WI38 (cell line): ENCODE measurements around the gene DCAF15.

Experiments used
- H3K4me3 ChIP-seq: 2 replicates; pipeline ENCODE4 v1.5.1; 2011; ENCODE audit warnings: low read depth, mild to moderate bottlenecking, control low read depth, low read length
- TF ChIP-seq, protein P1 (sequence below): IDR thresholded peaks from 2 replicates; pipeline ENCODE4 v1.5.1; 2012; ENCODE audit warnings: low read depth, mild to moderate bottlenecking, control low read depth, low read length

DCAF15 gene

DNA sequence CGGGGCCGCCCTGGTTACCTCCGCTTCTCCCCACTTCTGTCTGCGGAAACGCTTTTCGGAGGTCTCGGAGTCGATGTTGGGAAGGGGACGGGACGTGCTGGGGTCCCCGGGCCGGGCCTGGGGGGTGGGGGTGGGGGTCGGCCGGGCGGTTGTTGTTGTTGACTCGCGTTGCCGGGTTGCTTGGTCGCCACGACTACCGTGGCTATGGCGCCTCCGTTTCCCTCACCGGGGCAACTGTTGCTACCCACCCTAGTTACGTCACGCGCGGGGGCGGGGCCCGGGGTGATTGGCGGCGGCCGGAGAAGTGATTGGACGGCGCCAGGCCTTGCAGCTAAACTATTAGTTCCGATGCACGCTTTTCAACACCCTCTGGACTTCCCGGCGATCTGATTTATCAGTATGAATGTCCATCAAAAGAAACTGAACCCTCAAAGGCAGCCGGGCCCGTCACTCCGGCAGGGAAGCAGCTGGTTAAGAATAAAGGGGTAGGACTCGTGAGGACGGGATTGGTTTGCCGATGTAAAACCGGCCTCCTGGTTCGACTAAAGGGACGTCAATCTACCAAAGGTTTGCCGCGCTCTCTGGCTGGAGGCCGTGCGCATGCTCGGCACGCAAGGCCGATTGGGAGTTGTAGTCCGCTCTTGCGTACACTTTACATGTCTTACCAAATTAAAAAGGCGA lies 53.9 kb downstream of the DCAF15 start, which contains the start of gene RFX1:
TSS of gene RFX1 (minus strand) at position 236 of the 681 bp plus-strand sequence. CDS start 12,477 bp downstream, outside the sequence.
- H3K4me3 ChIP-seq = peak within 1 kb of the TSS; percentile 73
- TF ChIP-seq, protein P1, sequence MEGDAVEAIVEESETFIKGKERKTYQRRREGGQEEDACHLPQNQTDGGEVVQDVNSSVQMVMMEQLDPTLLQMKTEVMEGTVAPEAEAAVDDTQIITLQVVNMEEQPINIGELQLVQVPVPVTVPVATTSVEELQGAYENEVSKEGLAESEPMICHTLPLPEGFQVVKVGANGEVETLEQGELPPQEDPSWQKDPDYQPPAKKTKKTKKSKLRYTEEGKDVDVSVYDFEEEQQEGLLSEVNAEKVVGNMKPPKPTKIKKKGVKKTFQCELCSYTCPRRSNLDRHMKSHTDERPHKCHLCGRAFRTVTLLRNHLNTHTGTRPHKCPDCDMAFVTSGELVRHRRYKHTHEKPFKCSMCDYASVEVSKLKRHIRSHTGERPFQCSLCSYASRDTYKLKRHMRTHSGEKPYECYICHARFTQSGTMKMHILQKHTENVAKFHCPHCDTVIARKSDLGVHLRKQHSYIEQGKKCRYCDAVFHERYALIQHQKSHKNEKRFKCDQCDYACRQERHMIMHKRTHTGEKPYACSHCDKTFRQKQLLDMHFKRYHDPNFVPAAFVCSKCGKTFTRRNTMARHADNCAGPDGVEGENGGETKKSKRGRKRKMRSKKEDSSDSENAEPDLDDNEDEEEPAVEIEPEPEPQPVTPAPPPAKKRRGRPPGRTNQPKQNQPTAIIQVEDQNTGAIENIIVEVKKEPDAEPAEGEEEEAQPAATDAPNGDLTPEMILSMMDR = no peak

DNA sequence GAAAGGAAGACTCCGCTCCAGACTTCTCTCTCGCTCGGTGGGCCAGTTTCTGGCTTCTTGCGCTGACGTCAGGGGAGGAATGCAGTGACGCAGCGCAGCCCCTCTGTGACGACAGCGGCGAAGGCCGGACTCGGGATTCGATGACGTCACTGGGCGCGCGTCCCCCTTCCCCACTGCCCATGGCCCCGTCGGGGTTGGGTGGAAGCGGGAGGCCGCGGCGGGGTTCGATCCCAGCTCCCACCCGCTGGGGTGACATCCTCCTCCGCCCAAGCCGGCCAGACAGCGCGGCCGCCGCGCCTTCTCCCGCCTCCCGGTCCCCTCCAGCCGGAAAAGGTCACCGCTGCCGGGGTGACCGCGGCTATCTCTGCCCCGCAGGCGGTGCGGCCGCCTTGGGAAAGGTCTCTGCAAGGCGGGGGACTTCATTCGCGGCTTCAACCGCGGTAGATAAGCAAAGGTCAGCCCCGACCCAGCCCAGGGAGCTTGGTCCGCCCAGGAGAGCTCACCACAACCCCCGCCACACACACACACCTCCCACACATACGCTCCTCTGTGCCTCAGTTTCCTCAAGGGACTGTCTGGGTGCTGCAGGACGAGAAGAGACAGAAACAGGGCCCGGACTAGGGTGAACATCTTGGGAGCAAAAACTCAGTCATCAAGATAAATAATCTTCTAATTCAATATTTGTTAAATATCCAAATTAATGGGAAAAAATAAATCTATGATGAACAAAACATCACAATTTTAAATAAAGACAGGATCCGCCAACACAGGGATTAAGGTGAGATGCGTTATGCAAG lies 54.7 kb downstream of the DCAF15 start:
- TF ChIP-seq, protein P1 = no peak
- H3K4me3 ChIP-seq = peak overlapping the region; percentile 73
